Esophagus (tissue), 2 donors: ENCODE data around the gene ZCCHC4. TPM values are rescaled to one million over a fixed set of nuclear protein-coding genes. Genes with fewer than 3 reads are reported as not detected.
"Not testable (repeated sequence)": the region's sequence is repeated elsewhere in the genome, so short reads cannot be mapped to it uniquely, and the experiment has no call there.

Experiments
- H3K27ac ChIP-seq, 2 donors: one replicate each; pipeline ENCODE4 v1.5.1; 2013; ENCODE audit warnings: low read depth in 2 of 2, mild to moderate bottlenecking in 2 of 2, inconsistent platforms in 1 of 2, low read length in 1 of 2, moderate library complexity in 1 of 2
- H3K27me3 ChIP-seq, 2 donors: one replicate each; pipeline ENCODE4 v1.6.1; 2013; ENCODE audit warnings: low read length in 2 of 2, control low read depth in 1 of 2, mild to moderate bottlenecking in 1 of 2; ENCODE audit not compliant: insufficient read depth in 2 of 2, control insufficient read depth in 1 of 2
- H3K36me3 ChIP-seq, 2 donors: one replicate each; pipeline ENCODE4 v1.6.1; 2013; ENCODE audit warnings: low read length in 1 of 2; ENCODE audit not compliant: control insufficient read depth in 2 of 2, insufficient read depth in 2 of 2
- H3K4me1 ChIP-seq, 2 donors: one replicate each; pipeline ENCODE4 v1.6.1; 2013; ENCODE audit warnings: low read length in 1 of 2; ENCODE audit not compliant: control insufficient read depth in 2 of 2, insufficient read depth in 2 of 2
- H3K4me3 ChIP-seq, 2 donors: one replicate each; pipeline ENCODE4 v1.5.1; 2013; ENCODE audit warnings: low read length in 2 of 2, mild to moderate bottlenecking in 2 of 2, low read depth in 1 of 2, moderate library complexity in 1 of 2
- H3K9me3 ChIP-seq, 2 donors: one replicate each; pipeline ENCODE4 v1.6.1; 2013; ENCODE audit warnings: mild to moderate bottlenecking in 2 of 2, low read depth in 1 of 2, low read length in 1 of 2, moderate library complexity in 1 of 2; ENCODE audit not compliant: control insufficient read depth in 2 of 2, insufficient read depth in 1 of 2
- WGBS, 2 donors: extraction: QIAGEN DNeasy Blood & Tissue Kit; methylation state at CpG; one replicate each; pipeline ENCODE4 v1.1.7; 2013; 5-methylcytosine and 5-hydroxymethylcytosine counted together
- polyA plus RNA-seq, 2 donors: library from polyadenylated mRNA; stranded (reverse); fragments of 200-250 nt; gene quantifications; one replicate each; pipeline ENCODE4 v1.2.3, GENCODE V29; 2013
- donor health status: healthy with polysubstance abuse.
- donor health status: Bipolar disorder and iron deficiency.

ZCCHC4 gene
- polyA plus RNA-seq, 2 donors, result 3.5 to 5.9 TPM

DNA sequence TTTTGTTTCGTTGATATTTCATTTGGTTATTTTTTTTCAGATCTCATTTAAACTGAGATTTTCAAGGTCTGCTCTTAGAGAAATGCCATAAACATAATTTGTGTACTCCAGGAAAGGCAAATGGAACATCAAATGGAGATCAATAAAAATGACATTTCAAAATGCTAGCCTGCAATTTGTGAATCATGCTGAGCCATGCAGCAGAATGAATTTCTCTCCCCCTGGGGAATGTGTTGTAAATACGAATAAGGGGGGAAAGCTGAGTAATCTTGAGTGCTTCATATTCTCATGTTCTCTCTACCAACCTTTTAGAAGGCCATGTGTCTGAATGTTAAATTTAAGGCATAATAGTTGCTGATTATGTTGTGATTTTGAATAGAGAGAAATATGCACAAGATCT is 7.8 kb downstream of the ZCCHC4 start:
- WGBS, 2 donors, result 73 to 74% methylated on average over 2 of the region's 2 CpGs
- Histone ChIP-seq H3K4me1 (no peaks in the 10 kb centered on the region), H3K9me3 (no peaks in the 10 kb centered on the region), H3K4me3 (no peak overlapping the region), H3K27me3 (no peaks in the 10 kb centered on the region), H3K36me3 (no peaks in the 10 kb centered on the region), H3K27ac (no peak overlapping the region)

DNA sequence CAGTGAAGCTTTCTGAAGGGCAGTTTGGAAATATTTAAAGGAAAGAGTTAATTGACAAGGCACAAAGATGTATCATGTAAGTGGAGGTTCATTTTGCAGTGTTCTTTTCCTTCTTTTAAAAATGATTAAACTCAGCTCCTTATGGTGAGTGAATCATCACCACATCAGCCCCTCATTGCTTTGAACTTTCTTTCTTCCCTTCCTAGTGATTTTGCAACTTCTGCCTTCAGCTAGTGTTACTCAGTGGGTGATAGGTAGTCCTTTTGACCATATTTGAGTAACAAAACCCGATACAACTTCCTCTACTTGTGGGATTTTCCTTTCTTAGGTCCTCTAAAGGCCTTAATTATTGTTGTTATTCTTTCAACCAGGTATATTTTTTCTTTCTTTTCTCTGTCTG is 8.2 kb downstream of the ZCCHC4 start:
- 47 to 59% methylated on average over 1 of the region's 1 CpG for WGBS, 2 donors
- Histone ChIP-seq H3K27ac (no peak overlapping the region), H3K36me3 (no peaks in the 10 kb centered on the region), H3K4me3 (no peak overlapping the region), H3K27me3 (no peaks in the 10 kb centered on the region), H3K4me1 (no peaks in the 10 kb centered on the region), H3K9me3 (no peaks in the 10 kb centered on the region)

DNA sequence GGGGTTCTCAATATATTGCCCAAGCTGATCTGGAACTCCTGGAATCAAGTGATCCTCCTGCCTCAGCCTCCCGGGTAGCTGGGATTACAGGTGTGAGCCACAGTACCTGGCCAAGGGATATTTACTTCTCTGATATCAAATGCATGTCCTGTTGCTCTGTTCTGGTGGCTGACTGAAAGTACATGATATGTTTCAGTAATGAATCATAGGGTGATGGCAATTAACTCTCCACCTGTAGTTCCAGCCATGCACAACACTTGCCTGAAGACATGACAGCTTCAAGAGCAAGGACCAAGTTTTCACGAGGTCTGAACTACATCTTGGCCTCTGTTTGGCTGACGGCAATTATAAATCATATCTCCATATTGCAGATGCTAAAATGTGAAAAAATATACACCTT is 9.1 kb downstream of the ZCCHC4 start:
- Histone ChIP-seq H3K27me3 (no peaks in the 10 kb centered on the region), H3K36me3 (no peaks in the 10 kb centered on the region), H3K27ac (no peak overlapping the region), H3K4me3 (no peak overlapping the region), H3K9me3 (no peaks in the 10 kb centered on the region), H3K4me1 (no peaks in the 10 kb centered on the region)
- WGBS, 2 donors, result 90 to 96% methylated on average over 3 of the region's 3 CpGs

GRCh38 chr4:25328463-25328862 is 15.9 kb downstream of the ZCCHC4 start:
- H3K4me3 ChIP-seq, H3K9me3 ChIP-seq, H3K27ac ChIP-seq, H3K4me1 ChIP-seq, H3K27me3 ChIP-seq, H3K36me3 ChIP-seq: not testable (repeated sequence)
- 94 to 98% methylated on average over 3 of the region's 3 CpGs for WGBS, 2 donors

GRCh38 chr4:25330335-25330734 is 17.8 kb downstream of the ZCCHC4 start:
- peaks cover 0 to 5% of the 10 kb centered on the region in 2 donors for H3K4me1 ChIP-seq
- no peak overlapping the region for H3K27ac ChIP-seq
- 93 to 94% methylated on average over 1 of the region's 1 CpG for WGBS, 2 donors

DNA sequence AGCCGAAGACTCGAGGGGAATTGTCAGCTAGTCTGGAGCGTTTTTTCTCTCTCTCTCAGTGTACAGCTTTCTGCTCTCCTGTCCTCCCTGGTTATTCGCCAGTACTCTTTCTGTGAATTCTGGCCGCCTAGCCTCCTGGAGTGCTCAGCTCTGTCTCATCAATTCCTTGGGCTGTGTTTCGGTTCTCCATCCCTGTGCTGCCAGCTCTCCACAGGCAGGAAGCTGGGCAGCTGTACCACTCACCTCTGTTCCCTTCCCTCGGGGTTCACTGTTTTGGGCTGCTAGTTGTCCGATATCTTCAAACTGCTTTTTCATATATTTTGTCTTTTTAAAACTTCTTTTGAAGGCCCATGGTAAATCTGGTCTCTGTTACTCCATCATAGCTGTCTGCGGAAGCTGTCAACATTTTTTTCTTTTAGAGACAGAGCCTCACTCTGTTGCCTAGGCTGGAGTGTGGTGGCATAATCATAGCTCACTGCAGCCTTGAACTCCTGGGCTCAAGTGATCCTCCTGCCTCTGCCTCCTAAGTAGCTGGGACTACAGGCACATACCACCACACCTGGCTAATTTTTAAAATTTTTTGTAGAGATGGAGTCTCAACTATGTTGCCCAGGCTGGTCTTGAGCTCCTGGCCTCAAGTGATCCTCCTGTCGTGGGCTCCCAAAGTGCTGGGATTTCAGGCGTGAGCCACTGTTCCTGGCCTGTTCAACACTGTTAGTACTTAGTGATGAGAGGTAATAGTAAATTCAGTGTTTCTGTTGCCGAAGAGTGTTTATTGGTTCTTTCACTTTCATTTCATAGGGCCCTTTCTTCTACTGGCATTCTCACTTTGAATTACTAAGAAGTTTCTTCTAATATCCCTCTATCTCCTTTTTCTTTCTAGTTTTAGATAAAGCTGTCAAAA is 18.6 kb downstream of the ZCCHC4 start:
- Histone ChIP-seq H3K36me3 (no peaks in the 10 kb centered on the region), H3K4me1 (peaks cover 0 to 5% of the 10 kb centered on the region in 2 donors), H3K27me3 (no peaks in the 10 kb centered on the region), H3K4me3 (no peak overlapping the region), H3K9me3 (no peaks in the 10 kb centered on the region), H3K27ac (no peak overlapping the region)
- 78 to 82% methylated on average over 12 of the region's 12 CpGs for WGBS, 2 donors

More at GRCh38 chr4:25330335-25330734, 17.8 kb downstream of the ZCCHC4 start:
- Histone ChIP-seq H3K36me3 (no peaks in the 10 kb centered on the region), H3K27me3 (no peaks in the 10 kb centered on the region), H3K9me3 (no peaks in the 10 kb centered on the region), H3K4me3 (no peak overlapping the region)

GRCh38 chr4:25343671-25344070 is 31.1 kb downstream of the ZCCHC4 start:
- Histone ChIP-seq H3K4me1 (no peaks in the 10 kb centered on the region), H3K36me3 (peaks cover 0 to 3% of the 10 kb centered on the region in 2 donors), H3K27ac (no peak overlapping the region)

DNA sequence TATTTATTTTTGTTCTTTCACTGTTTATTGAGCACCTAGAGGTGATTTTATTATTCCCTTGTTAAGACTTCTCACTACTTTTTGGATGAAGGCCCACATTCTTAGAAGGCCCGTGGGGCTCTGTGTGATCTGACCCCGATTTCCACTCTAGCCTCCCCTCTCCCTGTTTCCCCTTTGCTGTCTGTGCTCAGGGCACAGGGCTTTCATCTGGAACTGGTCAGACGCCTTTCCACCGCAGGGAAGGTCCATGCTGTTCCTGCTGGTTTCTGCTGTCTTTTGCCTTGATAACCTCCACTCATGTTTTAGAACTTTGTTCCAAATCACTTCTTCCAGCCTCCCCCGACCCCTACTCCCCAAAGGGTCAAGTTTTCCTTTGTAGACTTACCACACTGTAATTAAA is 33.2 kb downstream of the ZCCHC4 start:
- Histone ChIP-seq H3K27me3 (no peaks in the 10 kb centered on the region), H3K4me1 (no peaks in the 10 kb centered on the region), H3K36me3 (peaks cover 0 to 3% of the 10 kb centered on the region in 2 donors), H3K27ac (no peak overlapping the region), H3K9me3 (no peaks in the 10 kb centered on the region), H3K4me3 (no peak overlapping the region)
- 73 to 77% methylated on average over 5 of the region's 5 CpGs for WGBS, 2 donors

More at GRCh38 chr4:25343671-25344070, 31.1 kb downstream of the ZCCHC4 start:
- Histone ChIP-seq H3K4me3 (no peak overlapping the region), H3K9me3 (no peaks in the 10 kb centered on the region), H3K27me3 (no peaks in the 10 kb centered on the region)
- 92 to 99% methylated on average over 2 of the region's 2 CpGs for WGBS, 2 donors

DNA sequence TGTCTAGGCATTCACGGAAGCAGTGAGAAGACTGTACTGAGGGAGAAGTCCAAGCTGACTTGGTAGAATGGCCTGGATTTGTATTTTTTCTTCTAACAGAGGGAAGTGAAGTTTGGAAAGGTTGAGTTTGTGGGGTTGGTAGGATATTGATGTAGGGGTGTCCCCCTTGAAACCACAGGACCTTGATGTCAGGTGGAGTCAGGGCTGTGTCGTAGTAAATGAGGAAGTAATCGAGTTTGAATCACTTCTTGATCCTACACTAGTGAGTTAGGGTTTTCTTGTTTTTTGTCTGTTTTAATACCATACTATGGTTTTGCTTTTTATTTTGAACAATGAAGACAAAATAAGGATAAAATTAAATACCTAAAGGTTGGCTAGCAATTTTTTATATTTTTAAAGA is 34.3 kb downstream of the ZCCHC4 start:
- no peak overlapping the region for H3K27ac ChIP-seq
- peaks cover 0 to 3% of the 10 kb centered on the region in 2 donors for H3K36me3 ChIP-seq
- H3K4me3 ChIP-seq, result no peak overlapping the region
- no peaks in the 10 kb centered on the region for H3K4me1 ChIP-seq
- no peaks in the 10 kb centered on the region for H3K9me3 ChIP-seq
- WGBS, 2 donors, result 87 to 96% methylated on average over 3 of the region's 3 CpGs
- no peaks in the 10 kb centered on the region for H3K27me3 ChIP-seq

DNA sequence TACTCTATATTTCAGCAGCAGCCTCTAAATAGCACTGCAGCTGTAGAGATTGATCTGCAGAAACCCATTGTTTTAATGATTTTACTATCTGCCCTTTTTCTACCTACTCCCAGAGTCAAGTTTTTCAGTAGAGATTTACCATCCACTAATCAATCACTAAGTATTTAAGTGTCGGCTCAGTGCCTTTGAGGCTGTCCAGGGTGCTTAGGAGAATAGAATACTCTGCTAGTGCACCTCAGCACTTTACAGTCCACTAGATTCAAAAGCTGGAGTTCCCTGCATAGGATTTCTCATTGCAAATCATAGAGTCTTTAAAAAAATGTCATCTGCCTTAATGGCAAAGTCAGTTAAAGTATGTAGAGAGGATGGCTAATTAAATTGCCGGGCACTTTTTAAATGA is 34.9 kb downstream of the ZCCHC4 start:
- Histone ChIP-seq H3K9me3 (no peaks in the 10 kb centered on the region), H3K27me3 (no peaks in the 10 kb centered on the region), H3K4me3 (no peak overlapping the region), H3K27ac (no peak overlapping the region), H3K36me3 (peaks cover 0 to 3% of the 10 kb centered on the region in 2 donors), H3K4me1 (no peaks in the 10 kb centered on the region)
- WGBS, 2 donors, result 77 to 80% methylated on average over 2 of the region's 2 CpGs
